Activated CD8-positive, alpha-beta memory T cell treated with anti-CD3 and anti-CD28 coated beads for 4 hours (primary cell): ENCODE measurements around the gene HSPB1.
A peak's percentile ranks its signal among the peaks of the same experiment; 100 is the strongest.
"Not testable (repeated sequence)": the region's sequence is repeated elsewhere in the genome, so short reads cannot be mapped to it uniquely, and the experiment has no call there.

ENCODE experiments used
- DNase-seq, 2 donors: peaks; one replicate each; pipeline ENCODE4 v3.0.0-alpha.2; 2020; ENCODE audit warnings: low read depth in 2 of 2

The HSPB1 gene

GRCh38 chr7:76302347-76303201, at the start of gene HSPB1:
Gene HSPB1, plus strand, starts transcription at chr7:76302673. Its CDS starts 40 bp downstream, at chr7:76302713.
- DNase-seq = peak; percentile 38 to 53

- DNase-seq = no peak
Measured at GRCh38 chr7:76254781-76255180, 47.7 kb upstream of the HSPB1 start.

GRCh38 chr7:76257973-76258372, 44.5 kb upstream of the HSPB1 start:
- DNase-seq = no peak

GRCh38 chr7:76259124-76260093, 43.1 kb upstream of the HSPB1 start:
- DNase-seq = no peak

GRCh38 chr7:76260171-76260703, 42.2 kb upstream of the HSPB1 start:
- DNase-seq = peak in 1 of 2 donors; percentile 22

GRCh38 chr7:76261329-76261728, 41.1 kb upstream of the HSPB1 start:
- DNase-seq = no peak

GRCh38 chr7:76261931-76262330, 40.5 kb upstream of the HSPB1 start:
- DNase-seq = no peak

- no peak for DNase-seq
Measured at GRCh38 chr7:76262683-76263402, 39.6 kb upstream of the HSPB1 start.

- no peak for DNase-seq
Measured at GRCh38 chr7:76265299-76265698, 37.2 kb upstream of the HSPB1 start.

- DNase-seq = no peak
Measured at GRCh38 chr7:76267107-76267893, 35.2 kb upstream of the HSPB1 start.

GRCh38 chr7:76267894-76268183, 34.6 kb upstream of the HSPB1 start:
- no peak for DNase-seq

GRCh38 chr7:76268376-76268775, 34.1 kb upstream of the HSPB1 start:
- no peak for DNase-seq

- no peak for DNase-seq
Measured at GRCh38 chr7:76269895-76270294, 32.6 kb upstream of the HSPB1 start.

GRCh38 chr7:76271384-76271783, 31.1 kb upstream of the HSPB1 start:
- DNase-seq = not testable (repeated sequence)

- DNase-seq = no peak
Measured at GRCh38 chr7:76272142-76272541, 30.3 kb upstream of the HSPB1 start.

GRCh38 chr7:76272851-76273497, 29.5 kb upstream of the HSPB1 start:
- DNase-seq = no peak

- no peak for DNase-seq
Measured at GRCh38 chr7:76273503-76273902, 29.0 kb upstream of the HSPB1 start.

GRCh38 chr7:76278540-76278939, 23.9 kb upstream of the HSPB1 start:
- DNase-seq = no peak

- DNase-seq = no peak
Measured at GRCh38 chr7:76280408-76280807, 22.1 kb upstream of the HSPB1 start.

- no peak for DNase-seq
Measured at GRCh38 chr7:76281006-76281705, 21.3 kb upstream of the HSPB1 start.
